Endodermal cell (in vitro differentiated cells): ENCODE measurements around the gene ARHGEF6. TPM values are rescaled to one million over a fixed set of nuclear protein-coding genes. Genes with fewer than 3 reads are reported as not detected.

Source experiments
- DNase-seq: peaks from one replicate; pipeline ENCODE4 v3.0.0-alpha.2; 2017
- H3K27ac ChIP-seq: 2 replicates; pipeline ENCODE4 v1.5.1; 2013; ENCODE audit warnings: mild to moderate bottlenecking, low read depth, low read length, moderate library complexity
- H3K27me3 ChIP-seq: 2 replicates; pipeline ENCODE4 v1.6.1; 2013; ENCODE audit warnings: mild to moderate bottlenecking, low read length, moderate library complexity; ENCODE audit not compliant: insufficient read depth, control insufficient read depth, poor library complexity, severe bottlenecking
- H3K36me3 ChIP-seq: 2 replicates; pipeline ENCODE4 v1.7.0; 2013; ENCODE audit warnings: mild to moderate bottlenecking, low read length, moderate library complexity; ENCODE audit not compliant: control insufficient read depth, insufficient read depth
- H3K4me1 ChIP-seq: one replicate; pipeline ENCODE4 v1.7.0; 2013; ENCODE audit warnings: low read length; ENCODE audit not compliant: control insufficient read depth, insufficient read depth
- H3K4me3 ChIP-seq: 2 replicates; pipeline ENCODE4 v1.5.1; 2013; ENCODE audit warnings: mild to moderate bottlenecking, low read length, moderate library complexity
- H3K9ac ChIP-seq: 2 replicates; pipeline ENCODE4 v1.6.1; 2013; ENCODE audit warnings: mild to moderate bottlenecking, low read length, moderate library complexity; ENCODE audit not compliant: poor library complexity, severe bottlenecking; ENCODE audit errors: extremely low read depth
- H3K9me3 ChIP-seq: 2 replicates; pipeline ENCODE4 v1.6.1; 2013; ENCODE audit warnings: mild to moderate bottlenecking, low read length, moderate library complexity; ENCODE audit not compliant: control insufficient read depth
- H3K27ac Mint-ChIP-seq: 2 replicates; pipeline ENCODE4 v1.8.0; 2020; ENCODE audit warnings: mixed read lengths
- H3K27me3 Mint-ChIP-seq: 2 replicates; pipeline ENCODE4 v1.8.0; 2021; ENCODE audit warnings: mild to moderate bottlenecking, mixed read lengths; ENCODE audit not compliant: insufficient read depth
- H3K36me3 Mint-ChIP-seq: 2 replicates; pipeline ENCODE4 v1.8.0; 2020; ENCODE audit warnings: low read depth, mixed read lengths
- H3K4me1 Mint-ChIP-seq: 2 replicates; pipeline ENCODE4 v1.8.0; 2020; ENCODE audit warnings: mixed read lengths
- H3K4me3 Mint-ChIP-seq: 2 replicates; pipeline ENCODE4 v1.8.0; 2020; ENCODE audit warnings: mild to moderate bottlenecking, moderate library complexity, mixed read lengths
- H3K9me3 Mint-ChIP-seq: 2 replicates; pipeline ENCODE4 v1.8.0; 2020; ENCODE audit warnings: mild to moderate bottlenecking, mixed read lengths
- WGBS, 2 experiments: methylation state at CpG; one replicate each; pipeline versions ENCODE4 v1.1.5 to v1.1.7; 2013; ENCODE audit warnings: missing lambda C conversion rate in 2 of 2, mixed read lengths in 1 of 2; ENCODE audit not compliant: insufficient coverage in 1 of 2, insufficient read length in 1 of 2; 5-methylcytosine and 5-hydroxymethylcytosine counted together
- total RNA-seq, 2 donors: library from RNA; stranded (reverse); fragmentation: NEBNext Ultra II Directional in 1 of 2; extraction: Animal tissue kit (Norgen Biotek cat#: 25700) in 1 of 2; gene quantifications; 2 replicates in 1 of 2; 3 replicates in 1 of 2; pipeline ENCODE4 v1.2.1, GENCODE V29; 2021
- TF ChIP-seq, protein P1 (sequence below): fragments of 200-600 bp; sonication (generic); conservative IDR thresholded peaks from 2 replicates; pipeline ENCODE4 v1.5.0; 2021; ENCODE audit warnings: antibody characterized with exemption, mild to moderate bottlenecking

The ARHGEF6 gene
- total RNA-seq, 2 donors from 2014 or later: 1.8 to 2.7 TPM

DNA sequence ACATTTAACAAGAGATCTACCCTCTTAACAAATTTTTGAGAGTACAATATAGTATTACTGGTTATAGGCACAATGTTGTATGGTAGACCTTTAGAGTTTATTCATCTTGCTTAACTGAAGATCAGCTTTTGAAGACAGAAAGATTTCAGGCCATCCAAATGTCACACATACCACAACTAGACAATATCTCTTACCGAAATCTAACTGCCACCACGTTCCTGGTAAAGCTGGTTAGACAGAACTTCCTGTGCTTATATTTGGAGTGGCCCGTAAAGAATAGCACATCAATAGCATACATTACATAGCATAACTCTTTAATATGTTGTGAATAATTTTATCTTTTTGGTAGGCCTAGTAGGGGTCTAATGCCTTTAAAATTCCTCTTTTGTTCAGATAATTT lies 29.8 kb upstream of the ARHGEF6 start:
- Mint-ChIP-seq H3K4me1 (no peaks in the 10 kb centered on the region), H3K36me3 (no peaks in the 10 kb centered on the region), H3K4me3 (no peak overlapping the region), H3K27ac (no peak overlapping the region), H3K27me3 (no peaks in the 10 kb centered on the region), H3K9me3 (peaks cover 28% of the 10 kb centered on the region)
- WGBS, 2 experiments: 100% methylated on average over 2 of the region's 3 CpGs; no CpG with 5 or more reads in 1 of the 2 experiments
- no peak for DNase-seq
- no peaks in the 10 kb centered on the region for H3K4me1 ChIP-seq
- no peaks in the 10 kb centered on the region for H3K9me3 ChIP-seq
- H3K9ac ChIP-seq: no peak overlapping the region
- no peaks in the 10 kb centered on the region for H3K36me3 ChIP-seq
- H3K4me3 ChIP-seq: no peak overlapping the region
- H3K27me3 ChIP-seq: no peaks in the 10 kb centered on the region
- TF ChIP-seq, protein P1, sequence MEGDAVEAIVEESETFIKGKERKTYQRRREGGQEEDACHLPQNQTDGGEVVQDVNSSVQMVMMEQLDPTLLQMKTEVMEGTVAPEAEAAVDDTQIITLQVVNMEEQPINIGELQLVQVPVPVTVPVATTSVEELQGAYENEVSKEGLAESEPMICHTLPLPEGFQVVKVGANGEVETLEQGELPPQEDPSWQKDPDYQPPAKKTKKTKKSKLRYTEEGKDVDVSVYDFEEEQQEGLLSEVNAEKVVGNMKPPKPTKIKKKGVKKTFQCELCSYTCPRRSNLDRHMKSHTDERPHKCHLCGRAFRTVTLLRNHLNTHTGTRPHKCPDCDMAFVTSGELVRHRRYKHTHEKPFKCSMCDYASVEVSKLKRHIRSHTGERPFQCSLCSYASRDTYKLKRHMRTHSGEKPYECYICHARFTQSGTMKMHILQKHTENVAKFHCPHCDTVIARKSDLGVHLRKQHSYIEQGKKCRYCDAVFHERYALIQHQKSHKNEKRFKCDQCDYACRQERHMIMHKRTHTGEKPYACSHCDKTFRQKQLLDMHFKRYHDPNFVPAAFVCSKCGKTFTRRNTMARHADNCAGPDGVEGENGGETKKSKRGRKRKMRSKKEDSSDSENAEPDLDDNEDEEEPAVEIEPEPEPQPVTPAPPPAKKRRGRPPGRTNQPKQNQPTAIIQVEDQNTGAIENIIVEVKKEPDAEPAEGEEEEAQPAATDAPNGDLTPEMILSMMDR: no peak
- no peak overlapping the region for H3K27ac ChIP-seq

DNA sequence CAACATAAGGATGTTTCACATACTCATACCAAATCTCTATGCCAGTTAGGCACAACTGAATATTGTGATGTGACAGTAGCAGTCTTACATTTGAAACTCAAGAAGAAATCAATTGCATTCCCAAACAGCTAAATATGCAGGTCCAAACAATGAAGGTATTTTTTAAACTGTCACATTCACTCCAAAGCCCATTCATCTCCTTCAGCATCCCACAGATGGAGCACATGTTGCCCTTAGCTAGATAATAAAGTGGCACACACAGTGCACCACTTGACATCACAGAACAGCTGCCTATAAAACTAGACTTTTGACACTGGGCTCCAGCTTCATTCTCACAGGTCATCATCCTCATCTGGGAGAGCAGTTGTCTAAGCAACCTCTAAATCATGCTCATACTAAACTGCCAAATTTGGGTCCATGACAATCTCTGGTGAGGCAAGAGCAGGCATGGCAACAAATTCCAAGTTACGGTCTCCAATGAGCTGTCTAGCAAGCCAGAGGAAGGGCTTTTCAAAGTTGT lies 26.2 kb upstream of the ARHGEF6 start:
- Mint-ChIP-seq H3K9me3 (peaks cover 46% of the 10 kb centered on the region), H3K27me3 (no peaks in the 10 kb centered on the region)
- TF ChIP-seq, protein P1: no peak

DNA sequence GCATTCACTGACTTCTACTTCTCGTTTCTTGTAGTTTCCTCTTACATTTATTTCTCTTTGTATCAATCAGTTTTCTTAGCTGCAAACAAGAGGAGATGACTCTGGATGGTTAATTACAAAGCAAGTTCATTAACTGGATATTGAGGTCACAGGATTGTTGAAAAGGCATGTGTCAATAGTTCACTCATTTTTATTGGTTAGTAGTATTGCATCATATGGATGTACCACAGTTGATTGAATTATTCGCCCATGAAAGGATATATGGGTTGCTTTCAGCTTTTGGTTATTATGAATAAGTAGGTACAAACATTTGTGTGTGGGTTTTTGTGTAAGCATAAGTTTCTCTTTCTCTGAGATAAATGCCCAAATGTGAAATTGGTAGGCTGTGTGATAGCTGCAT lies 21.8 kb upstream of the ARHGEF6 start:
- H3K27ac Mint-ChIP-seq: no peak overlapping the region
- DNase-seq: no peak
- H3K27ac ChIP-seq: no peak overlapping the region
- H3K27me3 ChIP-seq: no peaks in the 10 kb centered on the region
- peaks cover 5% of the 10 kb centered on the region for H3K4me1 Mint-ChIP-seq
- peaks cover 51% of the 10 kb centered on the region for H3K9me3 Mint-ChIP-seq
- TF ChIP-seq, protein P1: no peak
- H3K4me3 Mint-ChIP-seq: no peak overlapping the region
- no peaks in the 10 kb centered on the region for H3K4me1 ChIP-seq
- H3K27me3 Mint-ChIP-seq: no peaks in the 10 kb centered on the region
- H3K36me3 ChIP-seq: no peaks in the 10 kb centered on the region
- H3K9me3 ChIP-seq: no peaks in the 10 kb centered on the region
- H3K4me3 ChIP-seq: no peak overlapping the region
- 97 to 100% methylated on average over 1 to 2 of the region's 2 CpGs for WGBS, 2 experiments
- no peaks in the 10 kb centered on the region for H3K36me3 Mint-ChIP-seq
- no peak overlapping the region for H3K9ac ChIP-seq

More for the DNA sequence above, 26.2 kb upstream of the ARHGEF6 start:
- no peaks in the 10 kb centered on the region for H3K27me3 ChIP-seq
- H3K9me3 ChIP-seq: no peaks in the 10 kb centered on the region
- WGBS, 2 experiments: 90 to 93% methylated on average over 1 of the region's 1 CpG
- DNase-seq: no peak
- H3K36me3 ChIP-seq: no peaks in the 10 kb centered on the region
- H3K4me3 Mint-ChIP-seq: no peak overlapping the region
- H3K4me1 Mint-ChIP-seq: no peaks in the 10 kb centered on the region
- no peak overlapping the region for H3K27ac Mint-ChIP-seq
- no peak overlapping the region for H3K9ac ChIP-seq
- no peaks in the 10 kb centered on the region for H3K4me1 ChIP-seq
- no peaks in the 10 kb centered on the region for H3K36me3 Mint-ChIP-seq
- H3K4me3 ChIP-seq: no peak overlapping the region
- no peak overlapping the region for H3K27ac ChIP-seq
